ENCODE results near the gene FMN2.

- TF ChIP-seq, protein P1, sequence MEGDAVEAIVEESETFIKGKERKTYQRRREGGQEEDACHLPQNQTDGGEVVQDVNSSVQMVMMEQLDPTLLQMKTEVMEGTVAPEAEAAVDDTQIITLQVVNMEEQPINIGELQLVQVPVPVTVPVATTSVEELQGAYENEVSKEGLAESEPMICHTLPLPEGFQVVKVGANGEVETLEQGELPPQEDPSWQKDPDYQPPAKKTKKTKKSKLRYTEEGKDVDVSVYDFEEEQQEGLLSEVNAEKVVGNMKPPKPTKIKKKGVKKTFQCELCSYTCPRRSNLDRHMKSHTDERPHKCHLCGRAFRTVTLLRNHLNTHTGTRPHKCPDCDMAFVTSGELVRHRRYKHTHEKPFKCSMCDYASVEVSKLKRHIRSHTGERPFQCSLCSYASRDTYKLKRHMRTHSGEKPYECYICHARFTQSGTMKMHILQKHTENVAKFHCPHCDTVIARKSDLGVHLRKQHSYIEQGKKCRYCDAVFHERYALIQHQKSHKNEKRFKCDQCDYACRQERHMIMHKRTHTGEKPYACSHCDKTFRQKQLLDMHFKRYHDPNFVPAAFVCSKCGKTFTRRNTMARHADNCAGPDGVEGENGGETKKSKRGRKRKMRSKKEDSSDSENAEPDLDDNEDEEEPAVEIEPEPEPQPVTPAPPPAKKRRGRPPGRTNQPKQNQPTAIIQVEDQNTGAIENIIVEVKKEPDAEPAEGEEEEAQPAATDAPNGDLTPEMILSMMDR (IDR thresholded peaks at IDR 0.05): no peak
- no peak for TF ChIP-seq POLR2A (IDR thresholded peaks at IDR 0.05)
Observed at GRCh38 chr1:240320659-240321058, 229.0 kb downstream of the FMN2 start.
